ENCODE results near the gene HSDL1. TPM values are rescaled to one million over a fixed set of nuclear protein-coding genes. Genes with fewer than 3 reads are reported as not detected.

HSDL1 gene
- total RNA-seq, 2 donors from 2014 or later: 6.3 to 8.0 TPM

DNA sequence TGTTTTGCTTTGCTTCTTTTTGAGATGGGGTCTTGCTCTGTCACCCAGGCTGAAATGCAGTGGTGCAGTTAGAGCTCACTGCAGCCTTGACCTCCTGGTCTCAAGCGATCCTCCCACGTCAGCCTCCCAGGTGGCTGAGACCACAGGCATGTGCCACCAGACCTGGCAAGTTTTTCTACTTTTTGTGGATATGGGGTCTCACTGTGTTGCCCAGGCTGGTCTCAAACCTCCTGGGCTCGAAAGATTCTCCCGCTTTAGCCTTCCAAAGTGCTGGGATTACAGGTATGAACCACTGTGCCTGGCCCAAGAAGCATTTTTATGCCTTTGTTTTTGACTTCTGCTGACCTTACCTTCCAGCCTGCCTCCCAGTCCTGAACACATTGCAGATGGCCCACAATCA is 10.2 kb upstream of the HSDL1 start:
- H3K4me3 ChIP-seq: no peak overlapping the region
- ATAC-seq: no peak
- no peaks in the 10 kb centered on the region for H3K27me3 ChIP-seq
- H3K4me1 ChIP-seq: no peaks in the 10 kb centered on the region
- TF ChIP-seq, protein P1, sequence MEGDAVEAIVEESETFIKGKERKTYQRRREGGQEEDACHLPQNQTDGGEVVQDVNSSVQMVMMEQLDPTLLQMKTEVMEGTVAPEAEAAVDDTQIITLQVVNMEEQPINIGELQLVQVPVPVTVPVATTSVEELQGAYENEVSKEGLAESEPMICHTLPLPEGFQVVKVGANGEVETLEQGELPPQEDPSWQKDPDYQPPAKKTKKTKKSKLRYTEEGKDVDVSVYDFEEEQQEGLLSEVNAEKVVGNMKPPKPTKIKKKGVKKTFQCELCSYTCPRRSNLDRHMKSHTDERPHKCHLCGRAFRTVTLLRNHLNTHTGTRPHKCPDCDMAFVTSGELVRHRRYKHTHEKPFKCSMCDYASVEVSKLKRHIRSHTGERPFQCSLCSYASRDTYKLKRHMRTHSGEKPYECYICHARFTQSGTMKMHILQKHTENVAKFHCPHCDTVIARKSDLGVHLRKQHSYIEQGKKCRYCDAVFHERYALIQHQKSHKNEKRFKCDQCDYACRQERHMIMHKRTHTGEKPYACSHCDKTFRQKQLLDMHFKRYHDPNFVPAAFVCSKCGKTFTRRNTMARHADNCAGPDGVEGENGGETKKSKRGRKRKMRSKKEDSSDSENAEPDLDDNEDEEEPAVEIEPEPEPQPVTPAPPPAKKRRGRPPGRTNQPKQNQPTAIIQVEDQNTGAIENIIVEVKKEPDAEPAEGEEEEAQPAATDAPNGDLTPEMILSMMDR (IDR thresholded peaks at IDR 0.05): no peak
- TF ChIP-seq POLR2A (IDR thresholded peaks at IDR 0.05): no peak
- WGBS, 2 donors: 86% methylated on average over 4 of the region's 4 CpGs
- no peak overlapping the region for H3K27ac ChIP-seq
- DNase-seq: no peak
- intact Hi-C loops (cut with DNase I): no loop called here
- H3K9me3 ChIP-seq: no peaks in the 10 kb centered on the region
- H3K36me3 ChIP-seq (replicated peaks in 1 of 2; ENCODE audit: insufficient read depth in 1 of 2, low read depth in 2 of 2): no peaks in the 10 kb centered on the region

- no peaks in the 10 kb centered on the region for H3K4me1 ChIP-seq
- no peaks in the 10 kb centered on the region for H3K9me3 ChIP-seq
- intact Hi-C loops (cut with DNase I): no loop called here
- no peak overlapping the region for H3K27ac ChIP-seq
- 52 to 57% methylated on average over 8 of the region's 8 CpGs for WGBS, 2 donors
- no peaks in the 10 kb centered on the region for H3K27me3 ChIP-seq
- DNase-seq: no peak
- no peak for ATAC-seq
- H3K4me3 ChIP-seq: no peak overlapping the region
- H3K36me3 ChIP-seq (replicated peaks in 1 of 2; ENCODE audit: insufficient read depth in 1 of 2, low read depth in 2 of 2): no peaks in the 10 kb centered on the region
- TF ChIP-seq, protein P1 (IDR thresholded peaks at IDR 0.05): no peak
- TF ChIP-seq POLR2A (IDR thresholded peaks at IDR 0.05): no peak
These were observed 8.8 kb upstream of the HSDL1 start for GRCh38 chr16:84153660-84154214.

GRCh38 chr16:84150926-84151325 is 5.9 kb upstream of the HSDL1 start:
- H3K27me3 ChIP-seq: no peaks in the 10 kb centered on the region
- no peaks in the 10 kb centered on the region for H3K9me3 ChIP-seq
- H3K4me3 ChIP-seq: no peak overlapping the region
- TF ChIP-seq, protein P1 (IDR thresholded peaks at IDR 0.05): no peak
- no peak for TF ChIP-seq POLR2A (IDR thresholded peaks at IDR 0.05)
- DNase-seq (no peak), ATAC-seq (no peak)
- H3K27ac ChIP-seq: no peak overlapping the region
- WGBS, 2 donors: 72 to 92% methylated on average over 1 to 3 of the region's 3 CpGs
- intact Hi-C loops (cut with DNase I): no loop called here
- H3K4me1 ChIP-seq: no peaks in the 10 kb centered on the region
- no peaks in the 10 kb centered on the region for H3K36me3 ChIP-seq (replicated peaks in 1 of 2; ENCODE audit: insufficient read depth in 1 of 2, low read depth in 2 of 2)

- DNase-seq (peak; percentile 12 to 37 (median 24)), ATAC-seq (peak; percentile 34)
- Histone ChIP-seq H3K36me3 (replicated peaks in 1 of 2; ENCODE audit: insufficient read depth in 1 of 2, low read depth in 2 of 2) (no peaks in the 10 kb centered on the region), H3K9me3 (no peaks in the 10 kb centered on the region), H3K27ac (peak overlapping the region in 3 of 4 donors; percentile 62 to 76 (median 69)), H3K4me3 (peak overlapping the region; percentile 85 to 95), H3K4me1 (peaks cover 9% of the 10 kb centered on the region), H3K27me3 (no peaks in the 10 kb centered on the region)
- intact Hi-C loops (cut with DNase I): no loop called here
- TF ChIP-seq, protein P1 (IDR thresholded peaks at IDR 0.05): no peak
- no peak for TF ChIP-seq POLR2A (IDR thresholded peaks at IDR 0.05)
- WGBS, 2 donors: 0 to 1% methylated on average over 26 to 28 of the region's 39 CpGs
These were observed 643 bp downstream of the HSDL1 start for GRCh38 chr16:84144209-84144858.

DNA sequence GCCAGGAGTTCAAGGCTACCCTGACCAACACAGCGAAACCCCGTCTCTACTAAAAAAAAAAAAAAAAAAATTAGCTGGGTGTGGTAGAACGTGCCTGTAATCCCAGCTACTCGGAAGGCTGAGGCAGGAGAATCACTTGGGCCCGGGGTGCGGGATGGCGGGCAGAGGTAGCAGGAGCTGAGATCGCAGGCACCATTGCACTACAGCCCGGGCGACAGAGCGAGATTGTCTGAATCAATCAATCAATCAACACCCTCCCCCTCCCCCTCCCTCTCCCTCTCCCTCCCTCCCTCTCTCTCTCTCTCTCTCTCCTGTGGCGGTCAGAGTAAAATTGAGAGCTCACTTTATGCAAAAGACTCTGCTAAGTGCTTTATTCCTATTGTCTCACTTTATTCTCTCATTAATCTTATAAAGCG is 1.2 kb downstream of the HSDL1 start:
- ATAC-seq (no peak), DNase-seq (peak in 2 of 4 donors; percentile 14 to 21)
- H3K4me1 ChIP-seq: peaks cover 9% of the 10 kb centered on the region
- no peaks in the 10 kb centered on the region for H3K9me3 ChIP-seq
- TF ChIP-seq POLR2A (IDR thresholded peaks at IDR 0.05): no peak
- TF ChIP-seq, protein P1 (IDR thresholded peaks at IDR 0.05): no peak
- intact Hi-C loops (cut with DNase I): no loop called here
- H3K27me3 ChIP-seq: no peaks in the 10 kb centered on the region
- peak overlapping the region in 1 of 4 donors; percentile 62 for H3K27ac ChIP-seq
- 17 to 24% methylated on average over 13 of the region's 13 CpGs for WGBS, 2 donors
- no peaks in the 10 kb centered on the region for H3K36me3 ChIP-seq (replicated peaks in 1 of 2; ENCODE audit: insufficient read depth in 1 of 2, low read depth in 2 of 2)
- H3K4me3 ChIP-seq: no peak overlapping the region

All from body of pancreas (tissue), 4 donors.